Activated CD8-positive, alpha-beta memory T cell treated with anti-CD3 and anti-CD28 coated beads, Interleukin-2, amount 10 ng/mL, durations not matched to agents 7 days and 5 days (primary cell): ENCODE measurements around the gene PRSS36. TPM values are rescaled to one million over a fixed set of nuclear protein-coding genes. Genes with fewer than 3 reads are reported as not detected.
A peak's percentile ranks its signal among the peaks of the same experiment; 100 is the strongest.
"Not testable (repeated sequence)": the region's sequence is repeated elsewhere in the genome, so short reads cannot be mapped to it uniquely, and the experiment has no call there.

Experiments used
- ATAC-seq: fragments of 150-1000 bp; cut with Tn5 transposase; one replicate; pipeline ENCODE4 v1.10.0; 2021; ENCODE audit warnings: moderate library complexity
- CTCF ChIA-PET: fragments of 350-600 bp; sonication (Branson Sonifier 250); formaldehyde crosslinking; loops from one replicate; lab custom pipeline; 2021; ENCODE audit warnings: antibody characterized with exemption; lab: Charles Lee
- DNase-seq: peaks from one replicate; pipeline ENCODE4 v3.0.0-alpha.2; 2020
- H3K27ac Mint-ChIP-seq: one replicate; pipeline ENCODE4 v1.8.0; 2021; ENCODE audit warnings: mild to moderate bottlenecking, mixed read lengths
- H3K27me3 Mint-ChIP-seq: one replicate; pipeline ENCODE4 v1.8.0; 2021; ENCODE audit warnings: mixed read lengths
- H3K36me3 Mint-ChIP-seq: one replicate; pipeline ENCODE4 v1.8.0; 2021; ENCODE audit warnings: mild to moderate bottlenecking, mixed read lengths
- H3K4me1 Mint-ChIP-seq: one replicate; pipeline ENCODE4 v1.8.0; 2021; ENCODE audit warnings: mixed read lengths
- H3K4me3 Mint-ChIP-seq: one replicate; pipeline ENCODE4 v1.8.0; 2021; ENCODE audit warnings: mild to moderate bottlenecking, moderate library complexity, mixed read lengths
- H3K9me3 Mint-ChIP-seq: one replicate; pipeline ENCODE4 v1.8.0; 2022; ENCODE audit warnings: low read depth, mixed read lengths
- total RNA-seq, 2 experiments: library from RNA; stranded (reverse); gene quantifications; one replicate each; pipeline ENCODE4 v1.2.3, GENCODE V29; 2021

PRSS36 gene
- total RNA-seq, 2 experiments from 2014 or later = 0.59 to 0.96 TPM

DNA sequence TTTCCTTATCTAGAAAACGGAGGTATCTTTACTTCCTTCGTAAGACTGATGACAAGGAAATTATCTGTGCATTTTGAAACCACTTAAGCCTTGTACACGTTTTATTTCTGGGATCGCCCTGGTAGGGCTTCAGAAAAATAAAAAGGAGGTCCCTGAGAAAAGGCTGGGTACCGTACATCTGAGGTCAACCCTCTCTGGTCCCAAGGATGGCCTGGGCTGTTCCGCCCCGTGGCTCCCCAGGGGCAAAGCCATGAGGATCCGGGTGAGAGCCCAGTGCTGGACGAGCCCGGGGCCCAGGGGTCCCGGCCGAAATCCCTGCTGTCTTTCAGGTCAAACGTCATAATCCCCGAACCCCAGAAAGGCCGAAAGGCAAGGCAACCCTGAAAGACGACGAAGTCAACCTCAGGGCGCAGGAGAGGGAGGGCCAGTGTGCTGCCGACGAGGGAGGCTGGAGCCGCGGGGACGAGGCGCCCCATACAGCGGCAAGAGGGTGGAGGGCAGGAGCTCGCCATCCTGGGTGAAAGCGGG lies 29.4 kb upstream of the PRSS36 start:
- no peak for ATAC-seq
- Mint-ChIP-seq H3K4me1 (peaks cover 51% of the 10 kb centered on the region), H3K9me3 (no peaks in the 10 kb centered on the region), H3K27me3 (peaks cover 5% of the 10 kb centered on the region), H3K4me3 (peak overlapping the region; percentile 91), H3K36me3 (peaks cover 36% of the 10 kb centered on the region), H3K27ac (peak overlapping the region; percentile 96)
- CTCF ChIA-PET = interaction anchor here (0.7 to 2.1 kb wide), 4 partner anchors 22 to 281 kb away, joined by 3 to 8 read pairs (median 6); no protein-coding TSS in a partner anchor
- DNase-seq = no peak

DNA sequence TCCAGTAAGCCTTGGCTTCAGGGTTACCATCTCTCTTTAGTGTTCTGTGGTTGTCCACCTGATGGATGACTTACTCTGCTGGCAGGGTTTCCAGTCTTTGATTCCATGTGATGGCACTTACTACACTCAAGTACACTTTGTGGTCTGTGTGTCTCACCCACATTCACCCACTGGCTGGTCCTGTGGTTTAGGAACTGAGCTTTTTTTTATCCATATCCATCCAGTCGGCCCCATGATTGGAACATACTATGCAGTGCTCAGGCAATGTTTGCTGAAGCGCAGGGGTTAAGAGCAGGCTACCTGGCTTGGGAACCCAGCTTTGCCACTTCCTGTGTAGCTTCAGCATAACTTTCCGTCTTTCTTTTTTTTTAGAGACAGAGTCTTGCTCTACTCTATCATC lies 27.3 kb upstream of the PRSS36 start:
- peak; percentile 5 for ATAC-seq
- CTCF ChIA-PET = interaction anchor here (0.8 to 2.3 kb wide), 7 partner anchors 14 to 279 kb away, joined by 3 to 19 read pairs (median 3); partner anchors contain the start of gene KAT8
- Mint-ChIP-seq H3K9me3 (no peaks in the 10 kb centered on the region), H3K27me3 (peaks cover 5% of the 10 kb centered on the region), H3K27ac (peak overlapping the region; percentile 77), H3K4me3 (peak overlapping the region; percentile 46), H3K4me1 (peaks cover 30% of the 10 kb centered on the region), H3K36me3 (peaks cover 15% of the 10 kb centered on the region)
- peak; percentile 77 for DNase-seq

DNA sequence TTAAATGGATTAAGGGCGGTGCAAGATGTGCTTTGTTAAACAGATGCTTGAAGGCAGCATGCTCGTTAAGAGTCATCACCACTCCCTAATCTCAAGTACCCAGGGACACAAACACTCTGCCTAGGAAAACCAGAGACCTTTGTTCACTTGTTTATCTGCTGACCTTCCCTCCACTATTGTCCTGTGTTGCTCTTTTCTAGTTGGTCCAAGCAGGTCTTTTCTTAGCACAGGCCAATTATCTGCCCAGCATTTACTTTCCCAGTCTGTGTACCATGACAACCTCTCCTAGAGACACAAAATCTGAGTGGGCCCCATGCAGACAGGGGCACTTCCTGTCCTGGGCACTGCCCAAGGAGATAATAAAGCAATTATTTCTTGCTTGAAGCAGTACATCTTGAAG lies 20.2 kb upstream of the PRSS36 start:
- CTCF ChIA-PET, DNase-seq, H3K4me3 Mint-ChIP-seq, H3K27ac Mint-ChIP-seq, H3K36me3 Mint-ChIP-seq, H3K9me3 Mint-ChIP-seq, ATAC-seq, H3K27me3 Mint-ChIP-seq, H3K4me1 Mint-ChIP-seq: not testable (repeated sequence)

DNA sequence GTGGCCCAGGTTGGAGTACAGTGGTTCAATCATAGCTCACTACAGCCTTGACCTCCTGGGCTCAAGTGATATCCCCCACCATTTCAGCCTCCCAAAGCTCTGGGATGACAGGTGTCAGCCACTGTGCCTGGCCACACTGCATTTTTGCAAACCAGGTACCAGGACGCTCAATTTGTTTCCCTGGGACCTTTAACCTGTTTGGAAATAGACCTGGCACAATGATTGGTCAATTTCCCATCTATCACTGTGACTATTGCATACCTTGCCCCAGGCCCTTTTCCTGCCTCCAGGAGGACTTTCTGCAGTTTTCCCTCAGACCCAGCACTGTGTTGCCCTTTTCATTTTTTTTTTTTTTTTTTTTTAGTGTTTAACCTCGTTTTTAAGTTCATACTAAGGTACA lies 19.0 kb upstream of the PRSS36 start:
- no peaks in the 10 kb centered on the region for H3K9me3 Mint-ChIP-seq
- no peaks in the 10 kb centered on the region for H3K27me3 Mint-ChIP-seq
- ATAC-seq = no peak

DNA sequence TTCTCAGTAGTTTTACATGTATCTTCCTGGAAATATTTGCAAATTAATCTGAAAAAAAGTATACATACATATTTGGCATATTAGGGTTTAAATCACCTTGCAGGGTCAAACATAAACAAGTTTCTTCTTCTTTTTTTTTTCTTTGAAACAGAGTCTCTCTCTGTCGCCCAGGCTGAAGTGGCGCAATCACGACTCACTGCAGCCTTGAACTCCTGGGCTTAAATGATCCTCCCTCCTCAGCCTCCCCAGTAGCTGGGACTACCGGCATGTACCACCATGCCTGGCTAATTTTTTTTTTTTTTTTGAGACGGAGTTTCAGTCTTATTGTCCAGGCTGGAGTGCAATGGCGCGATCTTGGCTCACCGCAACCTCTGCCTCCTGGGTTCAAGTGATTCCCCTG lies 17.4 kb upstream of the PRSS36 start:
- CTCF ChIA-PET = interaction anchor here (0.9 kb wide), 1 partner anchor 43 kb away, joined by 3 read pairs; no protein-coding TSS in a partner anchor
- ATAC-seq (no peak), DNase-seq (no peak)
- no peaks in the 10 kb centered on the region for H3K36me3 Mint-ChIP-seq
- no peaks in the 10 kb centered on the region for H3K9me3 Mint-ChIP-seq
- H3K27ac Mint-ChIP-seq = no peak overlapping the region
- H3K27me3 Mint-ChIP-seq = no peaks in the 10 kb centered on the region
- H3K4me1 Mint-ChIP-seq = peaks cover 2% of the 10 kb centered on the region
- no peak overlapping the region for H3K4me3 Mint-ChIP-seq

More for the DNA sequence above, 19.0 kb upstream of the PRSS36 start:
- DNase-seq = no peak
- H3K4me3 Mint-ChIP-seq = no peak overlapping the region
- no peaks in the 10 kb centered on the region for H3K36me3 Mint-ChIP-seq
- CTCF ChIA-PET = no interaction called here
- peaks cover 2% of the 10 kb centered on the region for H3K4me1 Mint-ChIP-seq
- H3K27ac Mint-ChIP-seq = no peak overlapping the region

DNA sequence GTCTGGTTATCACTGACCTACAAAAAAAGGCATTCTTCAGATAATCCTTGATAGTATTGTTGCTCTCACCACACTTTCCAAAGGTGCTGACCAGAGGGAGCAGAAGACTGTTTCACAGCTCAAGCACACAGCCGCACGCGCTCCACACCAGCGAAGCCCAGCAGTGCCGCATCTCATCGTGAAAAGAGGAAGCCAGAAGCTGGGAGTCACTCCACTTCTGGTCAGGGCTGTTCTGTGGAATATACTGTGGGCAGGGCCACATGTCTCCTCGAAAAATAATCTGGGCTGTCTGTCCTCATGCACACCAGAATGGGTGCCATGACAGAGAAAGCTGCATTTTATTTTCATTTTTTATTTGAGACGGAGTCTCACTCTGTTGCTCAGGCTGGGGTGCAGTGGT lies 7.3 kb upstream of the PRSS36 start:
- Mint-ChIP-seq H3K4me3 (peak overlapping the region; percentile 36), H3K36me3 (no peaks in the 10 kb centered on the region), H3K27me3 (peaks cover 10% of the 10 kb centered on the region), H3K4me1 (peaks cover 9% of the 10 kb centered on the region), H3K27ac (no peak overlapping the region), H3K9me3 (no peaks in the 10 kb centered on the region)
- ATAC-seq (peak; percentile 33), DNase-seq (no peak)
- CTCF ChIA-PET = interaction anchor here (1.1 to 4.9 kb wide), 5 partner anchors 15 to 312 kb away, joined by 3 to 27 read pairs (median 3); no protein-coding TSS in a partner anchor

DNA sequence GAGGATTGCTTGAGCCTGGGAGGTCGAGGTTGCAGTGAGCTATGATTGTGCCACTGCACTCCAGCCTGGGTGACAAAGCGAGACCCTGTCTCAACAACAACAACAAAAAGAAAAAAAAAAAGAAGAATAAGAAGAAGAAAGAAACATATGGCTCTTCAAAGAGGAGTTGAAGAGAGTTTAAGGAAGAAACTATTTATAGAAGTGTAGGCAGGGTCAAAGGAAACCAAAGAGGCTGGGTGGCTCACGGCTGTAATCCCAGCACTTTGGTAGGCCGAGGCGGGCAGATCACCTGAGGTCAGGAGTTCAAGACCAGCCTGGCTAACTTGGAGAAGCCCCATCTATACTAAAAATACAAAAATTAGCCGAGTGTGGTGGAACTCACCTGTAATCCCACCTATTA lies 1.1 kb upstream of the PRSS36 start:
- not testable (repeated sequence) for H3K27me3 Mint-ChIP-seq, H3K4me3 Mint-ChIP-seq, H3K36me3 Mint-ChIP-seq, ATAC-seq, DNase-seq, H3K27ac Mint-ChIP-seq, H3K9me3 Mint-ChIP-seq, H3K4me1 Mint-ChIP-seq
- CTCF ChIA-PET = interaction anchor here (2.9 kb wide), 1 partner anchor 9 kb away, joined by 15 read pairs; no protein-coding TSS in a partner anchor

DNA sequence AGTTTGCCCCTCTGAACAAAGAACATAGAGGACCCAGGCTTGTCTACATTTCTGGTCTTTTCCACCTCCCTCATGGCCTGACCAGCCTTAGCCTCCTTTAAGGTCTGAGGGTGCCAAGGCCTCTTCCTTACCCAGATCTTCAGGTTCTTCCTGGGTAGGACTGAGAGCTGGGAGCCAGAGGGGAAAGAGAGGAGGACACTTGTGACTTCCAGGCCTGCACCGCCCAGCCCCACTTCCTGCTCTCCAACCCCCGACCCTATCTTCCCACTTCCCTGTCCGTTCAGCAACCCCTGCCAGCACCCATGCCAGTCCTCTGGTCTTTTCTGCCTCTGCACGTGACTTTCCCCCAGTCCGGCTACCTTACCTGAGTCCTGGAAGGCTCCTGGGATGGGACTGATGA lies 534 bp downstream of the PRSS36 start:
- no peak overlapping the region for H3K4me3 Mint-ChIP-seq
- no peaks in the 10 kb centered on the region for H3K9me3 Mint-ChIP-seq
- H3K4me1 Mint-ChIP-seq = no peaks in the 10 kb centered on the region
- ATAC-seq (no peak), DNase-seq (no peak)
- CTCF ChIA-PET = no interaction called here
- peaks cover 10% of the 10 kb centered on the region for H3K27me3 Mint-ChIP-seq
- no peaks in the 10 kb centered on the region for H3K36me3 Mint-ChIP-seq
- H3K27ac Mint-ChIP-seq = no peak overlapping the region

DNA sequence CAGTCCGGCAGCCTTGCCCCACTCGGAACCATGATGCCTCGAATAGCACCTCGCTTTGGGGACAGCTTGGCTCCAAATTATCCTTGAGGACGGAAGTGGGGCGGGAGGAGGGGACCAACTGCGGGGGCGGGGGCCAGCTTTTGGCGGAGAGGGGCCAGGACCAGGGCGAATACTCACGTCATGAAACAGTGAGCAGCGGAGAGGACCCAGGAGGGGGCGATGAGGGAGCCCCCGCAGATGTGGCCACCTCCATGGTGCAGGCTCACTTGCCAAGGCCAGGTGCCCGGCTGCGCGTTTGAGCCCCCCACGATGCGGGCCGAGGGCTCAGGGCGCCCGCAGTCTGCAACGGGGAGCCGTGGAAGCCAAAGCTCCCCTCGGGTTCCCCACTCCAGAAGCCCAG lies 970 bp downstream of the PRSS36 start:
- Mint-ChIP-seq H3K4me3 (no peak overlapping the region), H3K27ac (no peak overlapping the region), H3K36me3 (no peaks in the 10 kb centered on the region), H3K27me3 (peaks cover 10% of the 10 kb centered on the region), H3K9me3 (no peaks in the 10 kb centered on the region), H3K4me1 (no peaks in the 10 kb centered on the region)
- no peak for ATAC-seq
- no peak for DNase-seq
- CTCF ChIA-PET = no interaction called here

DNA sequence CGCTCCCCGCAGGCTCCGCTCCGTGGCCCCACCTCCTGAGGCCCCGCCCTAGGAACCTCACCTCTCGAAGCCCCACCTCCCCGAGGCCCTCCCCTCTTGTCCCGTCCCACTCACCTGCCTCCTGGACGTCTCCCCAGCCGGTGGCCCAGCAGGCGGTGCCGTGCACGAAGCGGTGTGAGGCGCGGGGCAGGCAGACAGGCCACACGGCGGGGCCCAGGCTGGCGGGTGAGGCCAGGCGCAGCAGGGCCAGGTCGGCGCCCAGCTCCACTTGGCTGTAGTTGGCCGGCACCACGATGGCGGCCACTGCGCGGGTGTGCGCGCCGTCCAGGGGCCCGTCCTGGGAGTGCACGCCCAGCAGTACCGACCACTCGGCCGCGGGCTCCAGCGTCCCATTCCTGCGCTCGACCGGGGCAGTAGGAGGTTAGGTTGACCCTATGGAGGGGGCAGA lies 1.6 kb downstream of the PRSS36 start:
- CTCF ChIA-PET = no interaction called here
- DNase-seq (no peak), ATAC-seq (no peak)
- no peaks in the 10 kb centered on the region for H3K36me3 Mint-ChIP-seq
- H3K9me3 Mint-ChIP-seq = no peaks in the 10 kb centered on the region
- H3K27me3 Mint-ChIP-seq = peaks cover 10% of the 10 kb centered on the region
- H3K4me1 Mint-ChIP-seq = peaks cover 1% of the 10 kb centered on the region
- no peak overlapping the region for H3K4me3 Mint-ChIP-seq
- no peak overlapping the region for H3K27ac Mint-ChIP-seq

DNA sequence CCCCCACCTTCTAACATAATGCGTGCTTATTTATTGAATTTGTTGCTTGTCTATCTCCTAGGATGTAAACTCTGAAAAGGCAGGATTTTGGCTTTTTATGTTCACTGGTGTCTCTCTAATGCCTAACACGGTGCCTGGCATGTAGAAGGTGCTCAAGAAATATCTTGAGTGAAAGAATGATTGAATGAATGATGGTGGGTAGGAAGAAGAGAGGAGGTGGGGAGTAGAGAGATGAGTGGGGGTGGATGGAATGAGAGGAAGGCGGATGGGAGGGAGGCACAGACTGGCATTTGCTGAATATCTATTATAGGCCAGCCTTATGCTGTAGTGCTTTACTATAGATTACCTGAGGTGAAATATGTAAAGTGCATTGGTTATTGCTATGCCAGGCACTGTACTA lies 2.3 kb downstream of the PRSS36 start:
- ATAC-seq = no peak
- H3K4me1 Mint-ChIP-seq = peaks cover 2% of the 10 kb centered on the region
- DNase-seq = no peak
- H3K27ac Mint-ChIP-seq = no peak overlapping the region
- CTCF ChIA-PET = no interaction called here
- H3K4me3 Mint-ChIP-seq = no peak overlapping the region
- peaks cover 10% of the 10 kb centered on the region for H3K27me3 Mint-ChIP-seq
- no peaks in the 10 kb centered on the region for H3K36me3 Mint-ChIP-seq
- H3K9me3 Mint-ChIP-seq = no peaks in the 10 kb centered on the region

DNA sequence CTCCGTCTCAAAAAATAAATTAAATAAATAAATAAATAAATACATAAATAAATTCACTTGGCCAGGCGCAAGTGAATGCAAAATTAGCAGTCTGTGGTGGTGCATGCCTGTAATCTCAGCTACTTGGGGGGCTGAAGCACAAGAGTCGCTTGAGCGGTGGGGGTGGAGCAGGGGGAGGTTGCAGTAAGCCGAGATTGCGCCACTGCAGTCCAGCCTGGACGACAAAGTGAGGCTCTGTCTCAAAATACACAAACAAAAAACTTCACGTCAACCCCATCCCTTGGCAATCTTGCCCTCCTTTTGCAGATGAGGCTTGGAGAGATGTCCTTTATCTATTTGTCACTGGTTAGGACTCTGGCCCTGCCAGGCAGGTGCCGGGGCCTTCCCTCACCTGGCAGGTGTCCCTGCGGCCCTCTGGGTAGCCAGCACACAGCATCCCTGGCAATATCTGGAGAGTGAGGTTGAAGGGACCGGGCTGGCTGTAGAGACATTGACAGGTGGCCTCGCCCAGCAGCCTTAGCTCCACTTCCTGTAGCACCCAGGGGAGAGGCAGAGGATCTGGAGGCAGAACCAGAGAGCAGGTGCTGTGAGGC lies 4.4 kb downstream of the PRSS36 start:
- Mint-ChIP-seq H3K4me1 (peaks cover 10% of the 10 kb centered on the region), H3K4me3 (no peak overlapping the region), H3K27ac (no peak overlapping the region), H3K36me3 (no peaks in the 10 kb centered on the region), H3K9me3 (no peaks in the 10 kb centered on the region), H3K27me3 (peaks cover 10% of the 10 kb centered on the region)
- ATAC-seq (no peak), DNase-seq (no peak)
- CTCF ChIA-PET = interaction anchor here (0.7 to 1.7 kb wide), 5 partner anchors 15 to 160 kb away, joined by 3 to 4 read pairs (median 3); no protein-coding TSS in a partner anchor

DNA sequence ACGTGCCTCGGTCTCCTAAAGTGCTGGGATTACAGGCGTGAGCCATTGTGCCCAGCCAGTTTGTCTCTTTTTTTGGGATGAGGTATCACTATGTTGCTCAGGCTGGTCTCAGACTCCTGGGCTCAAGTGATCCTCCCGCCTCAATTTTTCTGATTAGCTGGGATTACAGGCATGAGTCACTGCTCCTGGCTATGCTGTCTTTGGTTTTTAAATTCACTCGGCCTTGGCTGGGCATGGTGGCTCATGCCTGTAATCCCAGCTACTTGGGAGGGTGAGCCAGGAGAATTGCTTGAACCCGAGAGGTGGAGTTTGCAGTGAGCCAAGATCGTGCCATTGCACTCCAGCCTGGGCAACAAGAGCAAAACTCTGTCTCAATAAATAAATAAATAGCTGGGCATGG lies 5.4 kb downstream of the PRSS36 start:
- DNase-seq, H3K27me3 Mint-ChIP-seq, H3K36me3 Mint-ChIP-seq, H3K27ac Mint-ChIP-seq, H3K4me3 Mint-ChIP-seq, ATAC-seq, H3K9me3 Mint-ChIP-seq, H3K4me1 Mint-ChIP-seq: not testable (repeated sequence)
- CTCF ChIA-PET = interaction anchor here (0.6 to 1.7 kb wide), 5 partner anchors 14 to 159 kb away, joined by 3 to 4 read pairs (median 3); partner anchors contain the start of gene FUS

DNA sequence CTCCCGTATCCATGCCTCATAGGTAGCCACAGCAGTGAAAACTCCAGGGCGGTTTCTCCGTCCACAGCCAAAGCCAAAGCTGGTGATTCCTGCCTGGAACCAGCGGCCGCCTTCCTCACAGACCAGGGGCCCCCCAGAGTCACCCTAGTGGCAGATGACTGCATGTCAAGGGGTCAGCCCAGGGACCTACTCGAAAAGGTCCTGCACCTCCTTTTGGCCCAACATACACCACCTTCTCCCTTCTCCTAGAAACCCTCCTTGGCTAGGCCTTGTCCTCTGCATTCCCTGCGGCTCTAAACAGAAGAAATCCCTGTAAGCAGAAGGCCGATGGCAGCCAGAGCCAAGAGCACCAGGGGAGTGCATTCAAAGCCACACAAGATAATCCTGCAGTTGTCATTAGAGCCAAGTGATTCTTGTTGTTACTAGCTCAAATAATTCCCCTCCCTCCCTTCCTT lies 6.1 kb downstream of the PRSS36 start:
- H3K27ac Mint-ChIP-seq = peak overlapping the region; percentile 63
- CTCF ChIA-PET = interaction anchor here (0.6 to 2.8 kb wide), 9 partner anchors 13 to 329 kb away, joined by 3 to 35 read pairs (median 9); partner anchors contain the start of gene KAT8

More for the DNA sequence above, 6.1 kb downstream of the PRSS36 start:
- Mint-ChIP-seq H3K36me3 (no peaks in the 10 kb centered on the region), H3K27me3 (peaks cover 10% of the 10 kb centered on the region), H3K9me3 (no peaks in the 10 kb centered on the region), H3K4me1 (peaks cover 10% of the 10 kb centered on the region), H3K4me3 (no peak overlapping the region)
- ATAC-seq (no peak), DNase-seq (no peak)
